SKM-1 treated with dmso at 0.1 percent for 144 hours (cell line): ENCODE results near the gene LAMA2.

Experiments used
- DNase-seq: peaks from one replicate; lab custom pipeline; 2025; ENCODE audit not compliant: unreplicated experiment; lab: John Stamatoyannopoulos, UW

LAMA2 gene

DNA sequence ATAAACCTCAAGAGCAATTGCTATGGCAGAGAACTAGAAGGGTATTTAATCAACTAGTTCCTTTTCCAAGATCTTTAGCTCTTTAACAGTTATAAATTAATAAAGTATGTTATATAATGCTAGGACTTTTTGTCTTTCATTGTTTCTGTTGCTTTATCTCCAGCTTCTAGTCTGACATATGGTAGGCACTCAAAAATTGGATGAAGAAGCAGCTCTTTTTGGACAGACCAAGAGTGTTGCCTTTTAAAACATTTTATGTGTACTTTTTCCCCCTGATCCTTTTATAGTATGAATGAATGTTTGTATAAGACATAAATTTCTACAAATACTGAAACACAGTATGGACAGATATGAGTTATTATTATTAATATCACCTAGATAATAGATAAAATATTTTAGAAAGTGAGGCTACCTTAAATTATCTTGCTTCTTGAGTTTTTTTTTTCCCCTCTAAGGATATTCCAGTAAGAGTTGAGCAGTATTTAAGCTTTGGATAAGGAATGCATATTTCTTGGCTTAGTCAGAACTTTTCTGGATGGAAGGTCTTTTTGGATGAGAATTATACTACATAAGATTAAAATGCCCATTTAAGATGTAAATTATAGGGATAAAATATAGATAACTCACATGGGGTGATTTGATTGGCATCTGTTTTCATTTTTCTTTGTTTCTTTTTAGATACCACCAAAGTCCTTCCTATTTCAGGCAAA, 16.6 kb downstream of the LAMA2 start:
- DNase-seq, result no peak

DNA sequence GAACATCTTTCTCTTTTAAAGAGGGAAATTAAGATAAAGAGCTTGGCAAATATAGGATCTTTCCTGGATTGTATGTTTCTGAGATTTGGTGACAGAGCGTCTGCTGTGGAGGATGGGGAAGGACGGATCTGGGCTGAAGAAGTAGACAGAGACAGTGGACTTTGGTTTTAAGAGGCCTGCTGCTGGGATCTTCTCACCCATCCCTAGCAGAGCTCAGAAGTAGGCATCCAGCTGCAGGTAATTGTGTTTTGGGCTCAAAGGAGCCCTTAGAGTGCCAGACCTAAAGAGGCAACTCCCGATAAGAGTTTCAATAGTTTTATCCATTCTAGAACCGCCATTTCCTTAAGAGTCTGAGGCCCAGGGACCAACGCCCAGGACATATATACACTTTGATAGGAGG, 20.8 kb downstream of the LAMA2 start:
- no peak for DNase-seq

DNA sequence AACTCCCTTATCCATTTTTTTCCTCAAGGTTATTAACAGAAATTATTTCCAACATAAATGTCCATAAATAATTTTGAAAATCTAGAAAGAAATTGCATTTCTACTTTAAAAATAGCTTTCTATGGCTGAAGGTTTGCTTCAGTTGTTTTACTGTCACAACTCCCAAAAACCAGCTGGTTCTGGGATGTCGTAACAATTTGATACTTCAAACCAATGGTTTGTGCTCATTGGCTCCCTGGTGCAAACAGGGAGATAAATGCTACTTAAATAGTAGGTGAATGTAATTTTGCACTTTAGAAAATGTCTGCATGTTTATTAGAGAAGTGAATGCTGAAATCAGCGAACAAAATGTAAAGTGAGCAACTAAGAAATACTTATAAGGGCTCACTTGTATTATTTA, 31.1 kb downstream of the LAMA2 start:
- no peak for DNase-seq

DNA sequence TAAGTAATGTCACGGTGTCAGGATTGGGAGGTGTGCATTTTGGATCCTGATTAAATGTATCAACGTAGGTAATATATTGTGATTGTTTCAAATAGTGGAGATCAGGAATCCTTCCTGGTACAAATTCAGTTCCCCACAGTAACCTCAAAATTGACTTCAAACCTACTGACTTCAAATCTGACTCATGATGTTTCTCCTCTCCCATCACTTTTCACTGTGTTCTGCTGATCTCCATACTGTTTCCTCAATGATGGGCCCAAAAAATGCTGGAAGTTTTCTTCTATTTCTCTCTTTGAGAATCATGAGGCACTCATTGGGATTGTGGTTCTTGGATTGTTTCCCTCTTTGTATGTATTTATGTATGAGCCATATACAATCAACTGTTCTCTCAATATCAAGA, 35.9 kb downstream of the LAMA2 start:
- DNase-seq, result no peak

DNA sequence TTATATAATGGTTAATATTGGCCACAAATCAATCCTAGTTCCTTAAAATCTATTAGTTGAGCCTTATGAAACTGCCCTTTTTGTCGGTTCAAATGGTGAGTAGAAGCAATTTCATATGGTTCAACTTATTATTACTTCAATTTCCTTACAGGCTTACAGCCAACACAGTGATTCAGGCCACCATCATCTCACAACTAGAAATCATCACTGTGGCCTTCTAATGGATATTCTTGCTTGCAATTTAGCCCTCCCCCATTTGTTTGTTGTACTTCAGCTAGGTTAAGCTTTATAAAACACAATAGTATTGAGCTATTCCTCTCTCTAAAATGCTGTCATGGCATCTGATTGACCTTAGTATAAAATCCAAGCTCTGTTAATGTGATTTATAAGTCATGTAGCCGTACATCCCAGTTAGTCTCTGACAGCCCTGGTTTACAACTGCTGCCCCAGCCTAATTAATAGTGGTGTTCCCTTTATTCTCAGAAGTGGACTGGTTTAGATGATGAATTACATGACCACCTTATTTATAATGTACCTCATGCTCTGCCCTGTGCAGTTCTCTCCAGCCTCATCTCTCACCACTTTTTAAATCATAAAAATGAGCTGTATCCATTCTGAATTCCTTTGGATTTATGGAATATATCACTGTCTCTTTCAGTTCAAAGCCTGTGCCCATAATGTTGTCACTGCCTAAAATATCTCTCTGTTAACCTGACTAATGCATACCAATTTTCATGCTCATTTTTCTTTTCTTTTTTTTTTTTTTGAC, 36.7 kb downstream of the LAMA2 start:
- no peak for DNase-seq

DNA sequence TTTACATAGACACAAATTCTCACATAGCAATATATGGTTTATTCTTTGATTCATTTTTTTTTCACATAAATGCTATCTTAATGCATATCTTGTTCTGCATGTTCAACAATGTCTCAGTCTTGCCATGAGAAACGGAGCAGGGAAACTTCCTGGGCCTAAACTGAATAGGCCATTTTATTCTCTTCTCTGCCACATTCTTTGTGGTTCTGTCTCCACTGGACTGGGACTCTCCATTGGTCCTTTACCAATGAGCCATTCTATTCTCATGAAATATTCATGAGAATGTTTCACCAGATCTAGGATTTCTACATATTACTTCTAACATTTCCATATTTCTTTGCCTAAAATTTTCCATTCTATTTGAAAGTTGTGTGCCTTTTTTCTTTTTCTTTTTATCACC, 42.8 kb downstream of the LAMA2 start:
- no peak for DNase-seq

DNA sequence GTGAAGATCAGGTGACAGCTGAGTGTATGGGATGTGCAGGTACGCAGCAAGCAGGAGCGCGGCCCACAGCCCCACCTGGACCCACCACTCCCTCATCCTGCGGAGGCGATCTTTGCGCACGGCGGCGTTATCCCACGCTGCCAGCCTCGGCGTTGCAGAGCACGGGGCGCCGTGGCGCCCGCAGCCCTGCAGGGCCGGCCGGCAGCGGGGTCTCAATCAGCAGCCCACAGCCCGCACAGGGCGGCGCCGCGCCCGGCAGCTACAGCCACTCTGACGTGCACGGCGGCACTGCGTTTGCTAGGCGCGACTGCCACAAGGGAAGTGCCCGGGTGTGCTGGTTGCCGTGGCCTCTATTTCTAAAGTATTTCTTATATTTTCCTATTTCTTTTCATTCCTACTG, 46.9 kb downstream of the LAMA2 start:
- no peak for DNase-seq

DNA sequence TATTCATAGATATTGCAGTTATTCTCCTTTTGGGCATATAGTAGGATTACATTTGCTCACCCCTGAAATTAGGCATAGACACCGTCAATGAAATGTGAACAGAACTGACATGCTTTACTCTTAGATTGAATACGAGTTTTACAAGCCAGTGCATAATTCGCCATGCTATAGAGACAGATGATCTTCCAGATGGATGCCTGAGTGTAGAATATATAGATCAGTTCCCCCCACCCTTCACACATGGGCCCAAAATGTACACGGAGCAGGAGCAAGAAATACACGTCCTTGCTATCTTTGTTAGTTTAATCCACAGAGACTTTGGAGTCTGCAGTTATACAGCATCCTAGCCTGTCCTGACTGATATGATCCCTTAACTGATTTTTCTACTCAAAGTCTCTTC, 47.4 kb downstream of the LAMA2 start:
- no peak for DNase-seq

DNA sequence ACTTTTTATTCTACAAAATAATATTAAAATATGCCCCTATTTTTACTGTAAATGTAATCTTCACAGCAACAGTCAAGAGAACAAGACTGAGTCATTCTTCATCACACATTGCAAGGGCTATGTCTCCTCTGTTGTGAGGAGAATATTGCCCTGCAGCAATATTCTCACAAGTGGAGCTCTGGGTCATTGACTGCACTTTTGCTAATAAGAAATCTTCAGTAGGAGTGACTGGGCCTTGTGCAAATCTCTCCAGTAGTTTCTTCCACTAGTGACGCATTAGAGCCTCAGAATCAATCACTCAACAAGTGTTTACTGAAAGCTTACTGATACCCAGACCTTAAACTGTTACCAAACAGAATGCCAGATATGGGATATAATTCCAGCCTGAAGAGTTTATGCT, 49.1 kb downstream of the LAMA2 start:
- DNase-seq, result no peak

DNA sequence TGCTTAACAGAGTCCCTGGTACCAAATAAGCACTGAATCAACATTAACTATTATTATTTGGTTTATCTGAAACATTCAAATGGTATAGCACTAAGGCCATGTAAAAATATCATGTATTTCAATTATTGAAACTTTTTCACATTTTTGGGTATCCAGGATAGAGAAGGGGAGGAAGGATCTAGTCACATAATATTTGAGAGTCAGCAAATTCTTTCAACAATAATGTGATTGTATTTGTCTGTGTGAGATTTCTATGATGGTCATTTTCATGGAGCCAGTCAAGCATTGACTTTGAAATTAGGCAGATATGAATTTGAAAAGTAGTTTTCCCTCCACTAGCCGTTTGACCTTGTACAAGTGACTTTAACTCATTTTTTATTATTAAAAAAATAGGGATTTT, 67.9 kb downstream of the LAMA2 start:
- no peak for DNase-seq

DNA sequence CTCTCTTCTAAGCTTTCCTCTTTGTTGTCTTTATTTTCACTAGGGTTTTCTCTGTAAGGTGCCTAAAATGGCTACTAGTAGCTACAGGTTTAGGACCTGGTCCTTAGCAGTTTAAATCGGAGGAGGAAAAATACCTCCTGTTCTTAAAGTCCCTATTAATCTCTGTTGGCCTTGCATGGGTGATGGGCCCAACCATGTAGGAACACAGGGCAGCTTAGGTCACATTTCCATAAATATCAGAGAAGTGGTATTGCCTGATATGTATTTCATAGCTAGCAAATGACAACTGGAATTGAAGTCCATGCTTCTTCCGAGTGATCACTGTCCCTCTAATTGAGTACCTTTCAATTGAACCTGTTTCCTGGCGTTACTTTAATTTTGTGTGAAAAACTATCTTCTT, 70.0 kb downstream of the LAMA2 start:
- no peak for DNase-seq

DNA sequence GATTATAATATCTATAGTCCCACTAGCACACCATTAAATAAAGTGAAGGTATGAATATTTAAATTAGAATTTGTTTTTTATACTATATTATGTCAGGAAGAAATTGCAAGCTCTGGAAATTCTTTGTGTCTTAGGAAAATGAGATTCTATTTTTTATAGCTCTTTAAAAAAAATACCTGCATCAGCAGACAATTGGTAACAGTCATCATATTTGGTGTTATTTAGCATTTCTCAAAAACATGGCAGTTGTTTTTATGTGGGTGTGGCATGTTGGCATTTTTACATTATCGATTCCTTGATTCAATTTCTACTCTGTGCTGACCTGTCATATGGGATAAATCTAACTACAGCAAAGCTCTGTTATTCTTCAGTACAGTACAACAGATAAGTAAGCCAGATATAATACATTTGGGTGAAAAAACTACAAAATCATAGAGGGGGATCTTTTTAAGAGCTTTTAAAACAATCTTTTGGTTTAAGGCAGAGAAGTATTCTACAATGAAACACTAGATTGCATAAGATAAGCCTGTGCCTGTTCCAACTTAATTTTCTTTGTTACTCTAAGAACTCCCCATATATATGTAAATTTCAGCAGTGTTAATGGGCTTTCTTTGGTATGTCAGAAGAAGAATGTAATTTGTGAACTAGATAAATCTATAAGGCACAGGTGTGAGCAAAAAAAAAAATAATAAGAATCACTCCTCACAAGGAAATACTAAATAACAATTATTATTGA, 71.5 kb downstream of the LAMA2 start:
- DNase-seq, result no peak

DNA sequence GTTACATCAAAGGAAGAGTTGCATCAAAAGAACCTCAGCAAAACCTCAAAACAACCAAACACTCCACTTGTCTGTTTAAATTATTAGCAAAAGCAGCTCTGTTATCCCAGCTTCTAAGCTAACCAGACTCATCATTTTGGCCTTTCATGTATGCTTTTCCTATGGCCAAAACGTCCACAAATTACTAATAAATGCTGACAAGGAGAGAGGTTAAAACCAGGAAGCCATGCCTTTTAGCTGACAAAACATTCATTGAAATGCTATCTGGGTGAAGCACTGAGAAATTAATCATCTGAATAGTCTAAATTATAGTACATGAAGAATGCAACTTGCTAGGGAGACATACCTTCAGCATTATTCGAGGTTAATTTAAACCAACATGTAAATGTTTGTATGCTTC, 80.6 kb downstream of the LAMA2 start:
- no peak for DNase-seq

DNA sequence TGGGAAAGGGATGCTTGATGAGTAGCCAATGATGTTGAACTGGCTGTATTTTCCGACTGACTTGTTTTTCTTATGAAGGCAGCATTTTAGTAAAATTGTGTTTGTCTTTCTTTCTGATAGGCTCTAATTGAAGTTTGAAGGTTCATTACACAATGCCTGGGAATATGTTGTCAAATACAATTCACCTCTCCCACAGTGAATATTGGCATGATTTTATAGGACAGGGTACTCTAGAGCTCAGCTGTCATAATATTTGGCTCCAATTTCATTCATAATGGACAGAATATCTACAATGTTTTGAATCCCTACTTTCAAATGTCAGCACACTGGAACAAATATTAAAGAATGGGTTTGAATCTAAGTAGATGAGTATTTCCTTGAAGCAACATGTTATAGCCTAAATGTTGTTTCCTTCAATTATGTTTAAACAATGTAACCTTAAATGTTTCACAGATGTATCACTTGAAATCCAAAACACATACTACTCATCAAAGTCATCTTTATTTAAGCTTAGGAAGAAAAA, 81.4 kb downstream of the LAMA2 start:
- no peak for DNase-seq

DNA sequence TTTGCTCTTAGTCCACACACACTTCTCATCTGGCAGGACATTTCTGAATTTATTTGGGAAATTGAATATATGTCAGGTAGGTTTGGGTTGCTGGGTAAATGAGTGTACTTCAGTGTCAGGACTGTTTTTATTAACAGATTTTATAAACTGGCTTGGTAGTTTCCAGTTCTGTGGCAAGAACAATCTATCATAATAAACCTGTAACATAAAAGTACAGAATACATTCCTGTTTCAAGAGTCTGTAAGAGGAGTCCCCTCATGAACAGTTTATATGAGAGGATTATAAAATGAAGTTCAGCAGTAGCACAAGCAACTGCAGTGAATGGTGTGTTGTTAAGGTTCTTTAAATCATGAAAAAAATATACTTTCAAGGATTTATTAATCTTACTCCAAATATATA, 81.8 kb downstream of the LAMA2 start:
- DNase-seq, result no peak

DNA sequence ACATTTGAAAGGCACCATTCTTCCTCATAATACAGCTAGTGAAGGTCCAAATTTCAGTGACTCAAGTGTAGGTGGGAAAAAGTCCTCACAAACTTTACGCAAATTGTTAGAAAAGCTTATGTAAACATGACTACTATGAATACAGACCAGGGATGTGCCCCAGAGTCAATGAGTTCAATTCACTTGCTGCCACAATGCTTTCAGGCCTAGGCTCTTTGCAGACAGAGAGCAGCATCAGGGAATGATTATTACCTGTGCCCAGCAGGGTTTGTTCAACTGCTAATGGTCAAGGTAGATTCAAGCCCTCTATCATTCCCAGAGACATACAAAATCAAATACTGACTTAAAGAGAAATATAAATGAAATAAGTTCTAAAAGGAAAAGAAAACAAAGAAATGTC, 84.0 kb downstream of the LAMA2 start:
- DNase-seq, result no peak

DNA sequence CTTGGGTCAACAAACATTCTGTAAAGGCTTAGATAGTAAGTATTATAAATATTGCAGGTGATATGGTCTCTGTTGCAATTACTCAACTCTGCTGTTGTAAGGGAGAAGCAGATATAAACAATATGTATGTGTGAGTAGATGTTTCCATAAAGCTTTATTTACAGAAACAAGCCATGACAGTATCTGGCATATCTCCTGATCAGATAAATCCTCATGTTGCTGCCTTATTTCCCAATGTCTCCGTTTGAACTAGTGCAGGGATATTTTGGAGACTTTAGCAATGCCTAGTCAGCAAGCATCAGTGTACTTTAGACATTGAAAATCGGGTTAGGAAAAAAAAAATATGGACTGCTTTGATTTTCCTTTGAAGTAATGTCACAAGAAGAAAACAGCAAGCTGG, 96.1 kb downstream of the LAMA2 start:
- no peak for DNase-seq

DNA sequence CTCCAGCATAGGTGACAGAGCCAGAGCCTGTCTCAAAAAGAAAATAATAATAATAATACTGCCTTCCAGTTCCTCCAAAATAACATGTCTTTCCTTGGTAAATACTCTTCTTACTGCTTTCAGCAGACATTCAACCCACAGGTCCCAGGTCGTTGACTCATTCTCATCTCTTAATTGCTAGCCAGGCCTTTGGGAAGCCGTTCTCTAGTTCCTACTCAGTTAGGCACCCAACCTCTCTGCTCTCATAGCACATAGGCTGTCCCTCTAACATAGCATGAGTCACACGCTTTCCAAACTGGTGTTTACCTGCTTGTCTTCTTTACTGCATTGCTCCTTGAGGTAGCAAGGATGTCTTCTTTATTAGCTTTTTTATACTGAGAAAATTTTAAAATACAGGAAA, 98.8 kb downstream of the LAMA2 start:
- DNase-seq, result no peak

DNA sequence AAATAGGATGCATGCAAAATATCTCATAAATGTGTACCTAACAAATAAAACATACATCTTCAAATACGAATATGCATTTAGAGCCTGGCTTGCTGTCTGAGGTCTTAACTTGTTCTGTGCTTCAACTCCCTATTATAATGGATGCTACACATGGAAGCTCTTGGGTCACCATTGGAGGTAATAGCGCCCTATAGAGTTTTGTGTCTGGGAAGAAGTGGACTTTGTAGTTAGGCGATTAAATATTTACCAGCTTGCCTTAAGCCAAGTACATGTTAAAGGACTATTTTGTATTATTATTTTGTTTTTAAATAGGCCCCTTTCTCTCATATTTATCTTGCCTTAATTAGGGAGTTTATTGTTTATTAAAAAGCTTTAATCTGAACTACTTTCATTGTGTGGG, 107.4 kb downstream of the LAMA2 start:
- DNase-seq, result no peak

DNA sequence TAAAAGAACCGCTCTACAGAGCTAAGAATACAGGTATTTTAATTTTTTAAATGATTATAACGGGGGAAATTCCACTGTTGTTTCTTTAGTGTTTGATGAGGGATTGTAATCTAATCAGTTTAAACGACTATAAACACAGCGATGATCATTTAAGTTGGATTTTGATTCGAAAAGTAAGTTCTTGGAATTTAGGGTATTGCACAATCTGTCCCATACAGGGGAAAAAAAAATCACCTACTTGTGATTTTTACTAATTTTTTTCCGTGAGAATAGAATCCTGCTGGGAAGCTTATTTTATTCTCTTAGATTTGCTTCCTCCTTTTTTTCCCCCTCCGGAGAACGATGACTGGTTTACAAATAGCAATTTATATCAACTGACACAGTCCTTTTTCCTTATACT, 108.0 kb downstream of the LAMA2 start:
- no peak for DNase-seq

DNA sequence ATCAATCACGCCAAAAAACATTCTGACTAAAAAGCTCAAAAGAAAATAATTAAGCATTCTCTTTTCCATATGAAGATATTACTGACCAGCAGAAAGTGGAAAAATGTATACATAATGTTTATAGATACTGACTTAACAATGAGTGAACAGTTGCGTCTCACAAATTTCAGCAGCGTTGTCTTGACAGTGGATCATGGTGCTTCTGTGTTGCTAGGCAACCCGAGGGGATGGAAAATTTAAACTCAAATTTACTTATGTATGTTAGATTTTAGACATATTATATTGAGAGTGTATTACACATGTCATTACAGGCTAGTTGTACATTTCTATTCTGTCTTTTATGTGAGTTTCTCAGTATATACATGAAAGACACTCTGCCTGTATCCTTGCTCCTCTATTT, 110.2 kb downstream of the LAMA2 start:
- no peak for DNase-seq

DNA sequence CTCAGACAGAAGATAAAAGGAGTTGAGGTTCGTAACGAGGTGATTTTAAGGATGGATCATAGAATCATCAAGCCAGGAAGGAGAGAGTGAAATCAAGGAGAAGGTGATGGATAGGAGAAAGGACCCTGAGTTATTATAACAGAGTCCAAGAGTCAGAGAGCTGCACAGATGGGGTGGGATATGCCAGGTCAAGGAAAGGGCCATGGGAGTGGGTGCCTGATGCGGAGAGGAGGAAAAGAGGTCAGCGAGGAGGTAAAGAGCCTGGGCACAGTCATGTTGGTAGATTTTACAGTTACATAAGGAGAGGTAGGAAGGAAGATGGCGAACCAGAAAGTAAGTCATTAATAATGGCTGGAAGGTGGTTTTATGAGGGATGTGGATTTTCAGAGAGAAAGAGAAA, 114.9 kb downstream of the LAMA2 start:
- DNase-seq, result no peak
